Measurements from ENCODE around the gene JMJD8.

Gene JMJD8

DNA sequence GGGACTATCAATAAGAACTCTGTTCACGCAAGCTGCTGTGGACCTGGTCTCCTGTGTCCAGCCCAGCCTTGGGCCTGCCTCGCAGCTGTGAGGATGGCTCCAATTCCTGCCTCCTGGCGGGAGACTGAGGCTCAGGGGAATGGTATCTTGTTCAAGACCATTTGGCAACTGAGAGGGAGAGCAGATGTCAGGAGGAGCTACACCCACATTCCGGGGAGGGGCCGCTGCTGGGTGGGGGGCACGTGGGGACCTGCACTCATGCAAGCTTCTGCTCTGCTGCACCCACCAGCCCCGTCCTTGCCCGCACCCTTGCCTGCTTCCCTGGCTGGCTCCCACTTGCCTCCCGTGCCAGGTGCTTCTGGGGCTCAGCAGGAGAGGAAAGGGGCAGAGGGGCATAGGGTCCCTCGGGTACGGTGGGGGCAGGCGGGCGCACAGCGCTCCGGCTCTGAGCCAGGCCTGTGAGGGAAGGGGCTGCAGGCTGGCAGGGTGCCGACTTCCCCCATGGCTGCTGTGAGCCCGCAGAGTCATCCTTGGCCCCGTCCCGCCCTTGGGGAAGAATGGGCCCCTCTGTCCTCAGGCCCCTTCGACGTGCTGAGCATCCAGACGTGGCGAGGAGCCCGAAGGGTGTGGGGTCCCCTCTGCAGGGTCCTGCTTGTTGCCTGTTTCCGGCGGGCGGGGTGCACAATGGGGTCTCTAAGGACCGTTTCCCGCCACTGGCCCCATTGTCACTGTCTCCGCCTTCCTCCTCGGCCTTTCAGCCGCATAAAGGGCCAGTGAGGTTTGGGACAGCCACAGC lies 33.5 kb upstream of the JMJD8 start:
- no peak overlapping the region for H3K4me3 ChIP-seq (ENCODE audit: low read depth, low read length)
- TF ChIP-seq, protein P1, sequence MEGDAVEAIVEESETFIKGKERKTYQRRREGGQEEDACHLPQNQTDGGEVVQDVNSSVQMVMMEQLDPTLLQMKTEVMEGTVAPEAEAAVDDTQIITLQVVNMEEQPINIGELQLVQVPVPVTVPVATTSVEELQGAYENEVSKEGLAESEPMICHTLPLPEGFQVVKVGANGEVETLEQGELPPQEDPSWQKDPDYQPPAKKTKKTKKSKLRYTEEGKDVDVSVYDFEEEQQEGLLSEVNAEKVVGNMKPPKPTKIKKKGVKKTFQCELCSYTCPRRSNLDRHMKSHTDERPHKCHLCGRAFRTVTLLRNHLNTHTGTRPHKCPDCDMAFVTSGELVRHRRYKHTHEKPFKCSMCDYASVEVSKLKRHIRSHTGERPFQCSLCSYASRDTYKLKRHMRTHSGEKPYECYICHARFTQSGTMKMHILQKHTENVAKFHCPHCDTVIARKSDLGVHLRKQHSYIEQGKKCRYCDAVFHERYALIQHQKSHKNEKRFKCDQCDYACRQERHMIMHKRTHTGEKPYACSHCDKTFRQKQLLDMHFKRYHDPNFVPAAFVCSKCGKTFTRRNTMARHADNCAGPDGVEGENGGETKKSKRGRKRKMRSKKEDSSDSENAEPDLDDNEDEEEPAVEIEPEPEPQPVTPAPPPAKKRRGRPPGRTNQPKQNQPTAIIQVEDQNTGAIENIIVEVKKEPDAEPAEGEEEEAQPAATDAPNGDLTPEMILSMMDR (IDR thresholded peaks at IDR 0.05; ENCODE audit: borderline replicate concordance, insufficient read depth, low read depth, low read length): no peak

DNA sequence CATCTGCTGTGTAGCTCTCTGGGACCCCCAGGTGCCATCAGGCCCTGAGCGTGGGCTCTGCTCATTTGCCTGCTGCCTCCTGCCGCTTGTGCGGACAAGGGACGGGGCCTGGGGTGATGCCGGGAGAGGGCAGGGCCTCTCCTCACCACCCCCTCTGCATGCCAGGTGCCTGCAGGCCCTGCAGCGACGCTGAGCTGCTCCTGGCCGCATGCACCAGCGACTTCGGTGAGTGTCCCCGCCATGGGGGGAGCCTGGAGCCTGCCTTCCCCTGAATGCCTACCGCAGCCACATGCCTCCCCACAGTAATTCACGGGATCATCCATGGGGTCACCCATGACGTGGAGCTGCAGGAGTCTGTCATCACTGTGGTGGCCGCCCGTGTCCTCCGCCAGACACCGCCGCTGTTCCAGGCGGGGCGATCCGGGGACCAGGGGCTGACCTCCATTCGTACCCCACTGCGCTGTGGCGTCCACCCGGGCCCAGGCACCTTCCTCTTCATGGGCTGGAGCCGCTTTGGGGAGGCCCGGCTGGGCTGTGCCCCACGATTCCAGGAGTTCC lies 32.7 kb upstream of the JMJD8 start:
- TF ChIP-seq, protein P1 (IDR thresholded peaks at IDR 0.05; ENCODE audit: borderline replicate concordance, insufficient read depth, low read depth, low read length): no peak
- no peak overlapping the region for H3K4me3 ChIP-seq (ENCODE audit: low read depth, low read length)

DNA sequence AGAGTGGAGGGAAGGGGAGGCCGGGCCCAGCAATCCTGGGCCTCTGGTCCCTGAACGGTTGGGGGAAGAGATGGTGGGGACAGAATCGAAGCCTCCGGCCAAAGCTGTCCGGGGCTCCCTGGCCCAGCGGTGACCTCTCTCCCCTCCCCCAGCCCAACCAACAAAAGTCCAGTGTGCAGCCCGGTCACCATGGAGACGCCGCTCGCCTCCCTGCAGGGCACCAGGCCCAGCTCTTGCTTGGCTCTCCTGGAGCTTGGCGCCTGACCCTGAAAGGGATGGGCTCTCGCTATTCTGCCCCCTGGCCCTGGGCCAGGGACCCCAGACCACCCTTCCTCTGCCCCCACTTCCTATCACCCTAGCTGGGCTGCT lies 32.0 kb upstream of the JMJD8 start:
- TF ChIP-seq, protein P1 (IDR thresholded peaks at IDR 0.05; ENCODE audit: borderline replicate concordance, insufficient read depth, low read depth, low read length): no peak
- H3K4me3 ChIP-seq (ENCODE audit: low read depth, low read length): no peak overlapping the region

DNA sequence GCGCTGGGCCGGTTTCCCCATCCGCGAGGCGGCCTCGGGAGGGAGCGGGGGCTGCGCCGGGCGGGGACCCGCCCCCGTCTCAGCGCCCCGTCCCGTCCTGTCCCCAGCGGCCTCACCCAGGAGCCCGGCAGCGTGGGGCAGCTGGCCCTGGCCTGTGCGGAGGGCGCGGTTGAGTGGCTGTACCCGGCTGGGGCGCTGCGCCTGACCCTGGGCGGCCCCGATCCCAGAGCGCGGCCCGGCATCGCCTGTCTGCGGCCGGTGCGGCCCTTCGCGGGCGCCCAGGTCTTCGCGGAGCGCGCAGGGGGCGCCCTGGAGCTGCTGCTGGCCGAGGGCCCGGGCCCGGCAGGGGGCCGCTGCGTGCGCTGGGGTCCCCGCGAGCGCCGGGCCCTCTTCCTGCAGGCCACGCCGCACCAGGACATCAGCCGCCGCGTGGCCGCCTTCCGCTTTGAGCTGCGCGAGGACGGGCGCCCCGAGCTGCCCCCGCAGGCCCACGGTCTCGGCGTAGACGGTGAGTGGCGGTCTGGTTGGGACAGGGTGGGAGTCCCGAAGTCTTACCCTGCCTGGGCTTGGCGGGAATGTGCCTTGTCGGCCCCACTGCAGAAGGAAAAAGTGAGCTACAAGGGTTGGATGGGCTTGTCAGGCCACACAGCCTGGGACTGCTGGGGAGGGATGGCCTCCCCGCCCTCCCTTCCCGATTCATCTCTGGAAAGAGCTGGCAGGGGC lies 31.5 kb upstream of the JMJD8 start:
- peak overlapping the region; percentile 45 for H3K4me3 ChIP-seq (ENCODE audit: low read depth, low read length)
- TF ChIP-seq, protein P1 (IDR thresholded peaks at IDR 0.05; ENCODE audit: borderline replicate concordance, insufficient read depth, low read depth, low read length): peak; percentile 7; the same call in 1 of the 2 replicates

DNA sequence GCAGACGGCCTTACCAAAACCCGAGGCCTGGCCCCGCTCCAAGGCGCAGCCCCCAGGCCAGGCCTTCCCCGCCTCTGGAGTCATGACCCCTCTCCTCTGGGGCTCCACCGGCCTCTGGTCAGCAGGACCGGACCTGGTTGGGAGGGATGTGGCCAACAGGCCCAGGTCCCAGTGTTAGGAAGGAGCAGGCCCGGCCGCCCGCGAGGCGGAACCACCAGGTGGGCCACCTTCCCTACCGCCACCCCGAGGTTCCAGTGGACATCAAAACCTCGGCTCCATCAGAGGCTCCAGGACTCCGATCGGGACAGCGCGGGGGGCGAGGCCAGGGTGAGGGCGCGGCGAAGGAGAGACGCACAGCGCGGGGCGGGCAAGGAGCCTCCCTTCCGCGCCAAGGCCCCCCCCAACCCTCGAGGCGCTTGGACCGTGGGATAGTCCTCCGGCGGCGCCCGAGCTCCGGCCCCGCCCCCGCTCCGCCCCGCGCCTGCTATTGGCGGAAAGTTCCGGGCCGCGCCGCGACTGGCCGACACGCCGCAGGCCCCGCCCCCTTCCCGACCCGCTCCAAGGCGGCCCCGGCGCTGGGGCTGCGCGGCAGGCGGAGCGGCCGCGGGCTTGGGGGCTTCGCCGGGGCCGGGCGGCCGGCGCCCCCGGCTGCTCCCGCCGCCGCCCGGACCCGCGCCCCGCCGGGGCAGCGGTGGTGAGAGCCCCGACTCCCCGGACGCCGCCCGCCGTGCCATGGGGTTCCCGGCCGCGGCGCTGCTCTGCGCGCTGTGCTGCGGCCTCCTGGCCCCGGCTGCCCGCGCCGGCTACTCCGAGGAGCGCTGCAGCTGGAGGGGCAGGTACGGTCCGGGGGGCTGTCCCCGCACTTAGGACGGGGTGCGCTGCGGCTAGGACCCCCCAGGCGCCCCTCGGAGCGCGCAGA lies 30.7 kb upstream of the JMJD8 start, which contains the start of gene METRN:
Gene METRN (plus strand): TSS at position 561 of the 919 bp plus-strand sequence. CDS start 172 bp downstream, at position 733.
- peak within 1 kb of the TSS; percentile 45 for H3K4me3 ChIP-seq (ENCODE audit: low read depth, low read length)
- TF ChIP-seq, protein P1 (IDR thresholded peaks at IDR 0.05; ENCODE audit: borderline replicate concordance, insufficient read depth, low read depth, low read length): no peak

DNA sequence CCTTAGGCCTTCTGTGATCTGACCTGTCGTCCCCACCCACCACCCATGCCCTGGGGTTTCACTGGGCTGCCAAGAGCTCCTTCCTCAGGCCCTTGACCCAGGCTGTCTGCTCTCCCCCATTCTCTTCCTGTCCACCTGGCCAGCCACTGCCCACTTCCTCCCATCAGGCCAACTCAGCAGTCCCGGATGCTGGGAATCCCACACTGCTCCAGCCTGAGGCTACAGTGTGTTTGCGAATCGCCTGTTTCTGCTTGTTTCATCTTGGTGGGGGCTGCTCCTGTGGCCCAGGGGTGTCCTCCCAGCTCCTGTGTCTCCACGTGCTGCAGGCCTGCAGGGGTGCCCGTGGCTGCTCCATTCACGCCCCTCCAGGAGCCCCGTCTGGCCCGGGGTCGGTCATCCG lies 29.9 kb upstream of the JMJD8 start:
- TF ChIP-seq, protein P1 (IDR thresholded peaks at IDR 0.05; ENCODE audit: borderline replicate concordance, insufficient read depth, low read depth, low read length): no peak
- no peak overlapping the region for H3K4me3 ChIP-seq (ENCODE audit: low read depth, low read length)

Data from GM12875 (cell line).